Esophagus muscularis mucosa (tissue), 4 donors: ENCODE measurements around the gene PSMD14. TPM values are rescaled to one million over a fixed set of nuclear protein-coding genes. Genes with fewer than 3 reads are reported as not detected.

Experiments used
- DNase-seq: peaks from one replicate; pipeline ENCODE4 v3.0.0-alpha.2; 2017; ENCODE audit errors: extremely low spot score
- H3K27ac ChIP-seq, 4 donors: fragments of 200-600 bp; sonication (generic); replicated peaks in 1 of 4; 1 replicate in 3 of 4; 2 replicates in 1 of 4; pipeline ENCODE4 v1.5.1; 2016 to 2019; ENCODE audit warnings: mild to moderate bottlenecking in 1 of 4
- H3K27me3 ChIP-seq, 4 donors: fragments of 200-600 bp; sonication (generic); one replicate each; pipeline versions ENCODE4 v1.5.1 to v1.6.0; 2016 to 2019
- H3K36me3 ChIP-seq, 4 donors: fragments of 200-600 bp; sonication (generic); one replicate each; pipeline ENCODE4 v1.5.1; 2016 to 2019
- H3K4me1 ChIP-seq, 4 donors: fragments of 200-600 bp; sonication (generic); one replicate each; pipeline ENCODE4 v1.5.1; 2016 to 2019
- H3K4me3 ChIP-seq, 4 donors: fragments of 200-600 bp; sonication (generic); 1 replicate in 2 of 4; 2 replicates in 2 of 4; pipeline ENCODE4 v1.5.1; 2016 to 2019; ENCODE audit warnings: mild to moderate bottlenecking in 4 of 4, moderate library complexity in 1 of 4
- H3K9me3 ChIP-seq, 4 donors: fragments of 200-600 bp; sonication (generic); 1 replicate in 3 of 4; 2 replicates in 1 of 4; pipeline ENCODE4 v1.5.1; 2016 to 2019
- EP300 ChIP-seq: sonication (generic); formaldehyde crosslinking; IDR thresholded peaks from one replicate; pipeline ENCODE4 v1.6.1; 2017; ENCODE audit warnings: antibody characterized with exemption
- POLR2A ChIP-seq: fragments of 450-650 bp; IDR thresholded peaks from one replicate; pipeline ENCODE4 v1.6.1; 2017; ENCODE audit warnings: antibody characterized with exemption, moderate library complexity, mild to moderate bottlenecking, low read depth
- POLR2AphosphoS5 ChIP-seq, 2 donors: sonication (generic); formaldehyde crosslinking; IDR thresholded peaks; one replicate each; pipeline ENCODE4 v1.6.1; 2017; ENCODE audit warnings: antibody characterized with exemption in 2 of 2
- WGBS: methylation state at CpG from one replicate; pipeline ENCODE4 v1.1.5; 2018; 5-methylcytosine and 5-hydroxymethylcytosine counted together
- intact Hi-C: fragments of 100-400 bp; cut with DNase I; formaldehyde crosslinking; loops from one replicate; pipeline ENCODE4 v1.15.1; 2023
- total RNA-seq, 4 donors: library from RNA; depleted of rRNA; stranded (reverse); fragments of >200 nt; gene quantifications; one replicate each; pipeline versions ENCODE4 v1.1.0 to v1.2.1, GENCODE V29; 2016
- TF ChIP-seq, protein P1 (sequence below), 3 experiments: fragments of 200-600 bp in 2 of 3; fragments of 450-650 bp in 1 of 3; sonication (generic) in 2 of 3; IDR thresholded peaks; one replicate each; pipeline ENCODE4 v1.5.1; 2017 to 2019; ENCODE audit warnings: antibody characterized with exemption in 3 of 3, mild to moderate bottlenecking in 2 of 3, moderate library complexity in 1 of 3

Gene PSMD14
- total RNA-seq, 4 donors from 2014 or later, result 26.1 to 46.2 (median 35.7) TPM

DNA sequence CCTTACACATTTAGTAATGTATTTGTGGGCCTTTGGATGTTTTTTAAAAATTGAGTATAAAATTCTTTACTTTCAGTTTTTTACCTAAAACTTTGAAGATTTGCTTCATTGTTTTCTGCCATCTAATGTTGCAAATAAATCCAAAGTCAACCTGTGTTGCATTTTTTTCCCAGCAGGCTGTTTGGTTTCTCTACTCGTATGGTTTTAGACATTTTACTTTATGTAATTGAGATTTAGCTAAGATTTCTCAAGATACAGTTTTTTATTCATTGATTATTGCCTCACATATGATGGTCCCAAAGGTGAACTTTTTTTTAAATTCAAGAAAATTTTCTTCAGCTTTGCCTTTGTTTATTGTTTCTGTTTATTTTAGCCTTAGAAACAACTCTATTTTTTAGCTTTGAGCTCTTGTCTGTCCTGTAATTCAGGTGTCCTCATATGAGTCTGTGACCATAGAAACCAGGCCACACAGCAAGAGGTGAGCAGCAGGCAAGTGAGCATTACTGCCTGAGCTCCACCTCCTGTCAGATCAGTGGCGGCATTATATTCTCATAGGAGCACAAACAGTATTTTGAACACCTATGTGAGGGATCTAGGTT, 54.4 kb downstream of the PSMD14 start:
- Histone ChIP-seq H3K4me1 (peaks cover 0 to under 1% (median 0%) of the 10 kb centered on the region in 4 donors), H3K36me3 (peaks cover 0 to 5% (median 3%) of the 10 kb centered on the region in 4 donors), H3K27me3 (no peaks in the 10 kb centered on the region), H3K9me3 (peaks cover 0 to 16% (median 14%) of the 10 kb centered on the region in 4 donors), H3K4me3 (no peak overlapping the region), H3K27ac (no peak overlapping the region)
- intact Hi-C loops, result no loop called here
- DNase-seq, result no peak
- WGBS, result 98% methylated on average over 2 of the region's 2 CpGs
- TF ChIP-seq, protein P1, sequence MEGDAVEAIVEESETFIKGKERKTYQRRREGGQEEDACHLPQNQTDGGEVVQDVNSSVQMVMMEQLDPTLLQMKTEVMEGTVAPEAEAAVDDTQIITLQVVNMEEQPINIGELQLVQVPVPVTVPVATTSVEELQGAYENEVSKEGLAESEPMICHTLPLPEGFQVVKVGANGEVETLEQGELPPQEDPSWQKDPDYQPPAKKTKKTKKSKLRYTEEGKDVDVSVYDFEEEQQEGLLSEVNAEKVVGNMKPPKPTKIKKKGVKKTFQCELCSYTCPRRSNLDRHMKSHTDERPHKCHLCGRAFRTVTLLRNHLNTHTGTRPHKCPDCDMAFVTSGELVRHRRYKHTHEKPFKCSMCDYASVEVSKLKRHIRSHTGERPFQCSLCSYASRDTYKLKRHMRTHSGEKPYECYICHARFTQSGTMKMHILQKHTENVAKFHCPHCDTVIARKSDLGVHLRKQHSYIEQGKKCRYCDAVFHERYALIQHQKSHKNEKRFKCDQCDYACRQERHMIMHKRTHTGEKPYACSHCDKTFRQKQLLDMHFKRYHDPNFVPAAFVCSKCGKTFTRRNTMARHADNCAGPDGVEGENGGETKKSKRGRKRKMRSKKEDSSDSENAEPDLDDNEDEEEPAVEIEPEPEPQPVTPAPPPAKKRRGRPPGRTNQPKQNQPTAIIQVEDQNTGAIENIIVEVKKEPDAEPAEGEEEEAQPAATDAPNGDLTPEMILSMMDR (IDR thresholded peaks at IDR 0.05), result no peak
- TF ChIP-seq POLR2A, result no peak
- TF ChIP-seq POLR2AphosphoS5 (IDR thresholded peaks at IDR 0.05), result no peak
- no peak for TF ChIP-seq EP300

DNA sequence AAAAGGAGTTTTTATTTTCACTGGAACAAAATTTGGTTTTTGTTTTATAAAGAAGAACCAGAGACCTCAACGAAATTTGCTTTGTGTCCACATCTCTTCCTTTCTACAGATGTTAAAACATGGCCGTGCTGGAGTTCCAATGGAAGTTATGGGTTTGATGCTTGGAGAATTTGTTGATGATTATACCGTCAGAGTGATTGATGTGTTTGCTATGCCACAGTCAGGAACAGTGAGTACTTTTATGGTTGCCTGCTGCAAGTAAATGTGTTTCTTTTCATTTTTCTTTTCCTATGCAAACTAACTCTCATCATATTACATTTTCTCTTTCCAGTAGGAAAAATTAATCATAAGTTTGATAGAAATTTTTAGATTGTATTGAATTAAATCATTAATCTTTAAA, 59.5 kb downstream of the PSMD14 start:
- TF ChIP-seq POLR2A, result no peak
- TF ChIP-seq EP300, result no peak
- no peak for TF ChIP-seq POLR2AphosphoS5 (IDR thresholded peaks at IDR 0.05)
- TF ChIP-seq, protein P1 (IDR thresholded peaks at IDR 0.05), result no peak
- H3K36me3 ChIP-seq, result peaks cover 0 to 38% (median 18%) of the 10 kb centered on the region in 4 donors
- no peaks in the 10 kb centered on the region for H3K4me1 ChIP-seq
- no peaks in the 10 kb centered on the region for H3K27me3 ChIP-seq
- H3K27ac ChIP-seq, result no peak overlapping the region
- intact Hi-C loops, result no loop called here
- no peak overlapping the region for H3K4me3 ChIP-seq
- DNase-seq, result no peak
- 82% methylated on average over 3 of the region's 3 CpGs for WGBS
- H3K9me3 ChIP-seq, result peaks cover 0 to 9% (median 5%) of the 10 kb centered on the region in 4 donors

DNA sequence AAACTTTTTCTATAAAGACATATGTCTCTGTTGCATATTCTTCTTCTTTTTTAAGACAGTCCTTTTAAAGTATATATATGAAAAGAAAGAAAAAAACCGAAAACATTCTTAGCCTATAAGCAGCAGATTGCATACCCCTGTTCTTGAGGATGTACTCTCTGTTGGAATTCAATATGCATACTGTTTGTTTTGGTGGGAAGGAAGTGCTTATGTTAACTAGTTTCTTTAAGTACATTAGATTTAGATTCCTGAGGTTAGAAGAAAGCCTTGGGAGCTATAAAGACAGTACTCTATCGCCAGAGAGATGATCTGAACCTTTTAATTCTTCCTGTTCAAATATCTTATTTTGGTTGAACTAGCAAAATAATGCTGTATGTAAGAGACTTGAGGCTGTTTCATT, 61.1 kb downstream of the PSMD14 start:
- Histone ChIP-seq H3K27me3 (no peaks in the 10 kb centered on the region), H3K4me1 (no peaks in the 10 kb centered on the region), H3K4me3 (no peak overlapping the region), H3K27ac (no peak overlapping the region), H3K9me3 (no peaks in the 10 kb centered on the region), H3K36me3 (peaks cover 0 to 35% (median 16%) of the 10 kb centered on the region in 4 donors)
- no peak for TF ChIP-seq POLR2AphosphoS5 (IDR thresholded peaks at IDR 0.05)
- DNase-seq, result no peak
- intact Hi-C loops, result no loop called here
- WGBS, result 90% methylated on average over 2 of the region's 2 CpGs

DNA sequence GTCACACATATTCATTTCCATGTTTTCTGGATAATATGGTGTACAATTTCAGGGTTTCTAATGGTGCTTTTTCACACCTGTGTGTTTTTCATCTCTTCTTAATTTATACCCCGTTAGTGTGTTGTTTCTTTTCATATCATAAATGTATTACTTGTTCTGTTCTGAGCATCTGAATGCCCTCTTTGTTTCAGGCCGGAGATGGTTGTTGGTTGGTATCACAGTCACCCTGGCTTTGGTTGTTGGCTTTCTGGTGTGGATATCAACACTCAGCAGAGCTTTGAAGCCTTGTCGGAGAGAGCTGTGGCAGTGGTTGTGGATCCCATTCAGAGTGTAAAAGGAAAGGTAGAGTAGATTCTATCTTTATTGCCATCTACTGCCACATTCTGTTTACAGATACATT, 62.8 kb downstream of the PSMD14 start:
- WGBS, result 84% methylated on average over 3 of the region's 3 CpGs
- no peaks in the 10 kb centered on the region for H3K9me3 ChIP-seq
- DNase-seq, result no peak
- intact Hi-C loops, result no loop called here
- H3K27me3 ChIP-seq, result no peaks in the 10 kb centered on the region
- H3K36me3 ChIP-seq, result peaks cover 0 to 35% (median 16%) of the 10 kb centered on the region in 4 donors
- TF ChIP-seq, protein P1 (IDR thresholded peaks at IDR 0.05), result no peak
- no peaks in the 10 kb centered on the region for H3K4me1 ChIP-seq
- H3K27ac ChIP-seq, result no peak overlapping the region
- no peak overlapping the region for H3K4me3 ChIP-seq

DNA sequence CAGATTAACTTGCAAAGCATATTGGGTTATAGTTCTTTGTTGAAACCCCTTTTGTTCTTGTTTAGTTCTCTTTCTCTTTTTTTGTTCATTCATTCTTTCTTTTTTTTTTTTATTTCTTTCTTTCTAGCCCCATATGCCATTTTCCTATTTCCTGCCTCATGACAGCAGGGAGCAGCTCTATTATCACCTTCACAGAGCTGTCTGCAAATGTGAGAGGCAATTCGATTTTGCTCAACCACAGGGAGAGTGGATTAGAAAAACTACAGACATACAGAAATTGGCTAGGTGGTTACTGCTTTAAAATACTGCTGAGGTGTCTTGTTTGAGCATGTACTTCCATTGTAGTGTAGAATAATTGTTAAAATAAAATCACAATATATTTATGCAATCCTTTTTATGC, 63.6 kb downstream of the PSMD14 start:
- H3K36me3 ChIP-seq, result peaks cover 0 to 35% (median 16%) of the 10 kb centered on the region in 4 donors
- DNase-seq, result no peak
- H3K27me3 ChIP-seq, result no peaks in the 10 kb centered on the region
- H3K4me3 ChIP-seq, result no peak overlapping the region
- H3K9me3 ChIP-seq, result no peaks in the 10 kb centered on the region
- TF ChIP-seq, protein P1 (IDR thresholded peaks at IDR 0.05), result no peak
- no peak for TF ChIP-seq POLR2A
- TF ChIP-seq EP300, result no peak
- TF ChIP-seq POLR2AphosphoS5 (IDR thresholded peaks at IDR 0.05), result no peak
- H3K4me1 ChIP-seq, result no peaks in the 10 kb centered on the region
- WGBS, result 28% methylated on average over 1 of the region's 1 CpG
- intact Hi-C loops, result no loop called here
- H3K27ac ChIP-seq, result no peak overlapping the region
